Brain microvascular endothelial cell (primary cell): Measurements from ENCODE around the gene DMBT1.

Experiments used
- DNase-seq: peaks from one replicate; pipeline ENCODE4 v3.0.0-alpha.2; 2020
- H3K27ac ChIP-seq: fragments of 250-450 bp; sonication (Bioruptor Pico); 2 replicates; pipeline ENCODE4 v1.5.1; 2020; ENCODE audit warnings: mild to moderate bottlenecking, moderate library complexity
- H3K27me3 ChIP-seq: fragments of 250-450 bp; sonication (Bioruptor Pico); replicated peaks from 2 replicates; pipeline ENCODE4 v1.5.1; 2020; ENCODE audit warnings: mild to moderate bottlenecking
- H3K36me3 ChIP-seq: fragments of 250-450 bp; sonication (Bioruptor Pico); replicated peaks from 2 replicates; pipeline ENCODE4 v1.5.1; 2020; ENCODE audit warnings: mild to moderate bottlenecking
- H3K4me3 ChIP-seq: 2 replicates; pipeline ENCODE4 v1.5.1; 2011; ENCODE audit warnings: low read depth, mild to moderate bottlenecking, control low read depth, low read length, moderate library complexity
- in situ Hi-C: cut with HindIII; loops from 2 replicates; pipeline ENCODE4 v1.10.0; 2017; ENCODE audit warnings: low sequenced_read_pairs, low pct_ligation_motif_present
- TF ChIP-seq, protein P1 (sequence below): IDR thresholded peaks from 2 replicates; pipeline ENCODE4 v1.5.1; 2011; ENCODE audit warnings: low read depth, mild to moderate bottlenecking, moderate library complexity, low read length, control low read depth, inconsistent platforms; ENCODE audit errors: missing control alignments

Gene DMBT1

DNA sequence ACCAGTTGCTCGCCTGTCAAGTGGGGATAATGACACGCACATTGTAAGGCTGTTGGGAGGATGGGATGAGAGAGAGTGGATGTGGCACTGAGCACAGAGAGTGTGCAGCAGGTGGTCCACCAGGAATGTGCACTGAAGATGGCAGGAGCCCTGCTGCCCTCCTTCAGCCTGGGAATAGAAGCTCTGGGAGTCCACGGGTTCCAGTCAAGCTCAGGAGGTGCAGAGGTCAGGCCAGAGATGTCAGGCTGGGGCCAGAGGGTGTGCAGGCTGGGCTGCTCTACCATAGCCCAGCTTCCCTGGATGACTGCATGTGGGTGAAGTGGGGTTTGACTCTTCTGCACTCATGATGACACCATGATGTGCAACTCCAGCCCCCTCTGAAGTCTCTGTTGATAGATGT, 80.4 kb downstream of the DMBT1 start:
- DNase-seq: no peak
- Histone ChIP-seq H3K36me3 (no peaks in the 10 kb centered on the region), H3K27ac (no peak overlapping the region), H3K4me3 (no peak overlapping the region), H3K27me3 (no peaks in the 10 kb centered on the region)
- TF ChIP-seq, protein P1, sequence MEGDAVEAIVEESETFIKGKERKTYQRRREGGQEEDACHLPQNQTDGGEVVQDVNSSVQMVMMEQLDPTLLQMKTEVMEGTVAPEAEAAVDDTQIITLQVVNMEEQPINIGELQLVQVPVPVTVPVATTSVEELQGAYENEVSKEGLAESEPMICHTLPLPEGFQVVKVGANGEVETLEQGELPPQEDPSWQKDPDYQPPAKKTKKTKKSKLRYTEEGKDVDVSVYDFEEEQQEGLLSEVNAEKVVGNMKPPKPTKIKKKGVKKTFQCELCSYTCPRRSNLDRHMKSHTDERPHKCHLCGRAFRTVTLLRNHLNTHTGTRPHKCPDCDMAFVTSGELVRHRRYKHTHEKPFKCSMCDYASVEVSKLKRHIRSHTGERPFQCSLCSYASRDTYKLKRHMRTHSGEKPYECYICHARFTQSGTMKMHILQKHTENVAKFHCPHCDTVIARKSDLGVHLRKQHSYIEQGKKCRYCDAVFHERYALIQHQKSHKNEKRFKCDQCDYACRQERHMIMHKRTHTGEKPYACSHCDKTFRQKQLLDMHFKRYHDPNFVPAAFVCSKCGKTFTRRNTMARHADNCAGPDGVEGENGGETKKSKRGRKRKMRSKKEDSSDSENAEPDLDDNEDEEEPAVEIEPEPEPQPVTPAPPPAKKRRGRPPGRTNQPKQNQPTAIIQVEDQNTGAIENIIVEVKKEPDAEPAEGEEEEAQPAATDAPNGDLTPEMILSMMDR: no peak
- in situ Hi-C loops: no loop called here

DNA sequence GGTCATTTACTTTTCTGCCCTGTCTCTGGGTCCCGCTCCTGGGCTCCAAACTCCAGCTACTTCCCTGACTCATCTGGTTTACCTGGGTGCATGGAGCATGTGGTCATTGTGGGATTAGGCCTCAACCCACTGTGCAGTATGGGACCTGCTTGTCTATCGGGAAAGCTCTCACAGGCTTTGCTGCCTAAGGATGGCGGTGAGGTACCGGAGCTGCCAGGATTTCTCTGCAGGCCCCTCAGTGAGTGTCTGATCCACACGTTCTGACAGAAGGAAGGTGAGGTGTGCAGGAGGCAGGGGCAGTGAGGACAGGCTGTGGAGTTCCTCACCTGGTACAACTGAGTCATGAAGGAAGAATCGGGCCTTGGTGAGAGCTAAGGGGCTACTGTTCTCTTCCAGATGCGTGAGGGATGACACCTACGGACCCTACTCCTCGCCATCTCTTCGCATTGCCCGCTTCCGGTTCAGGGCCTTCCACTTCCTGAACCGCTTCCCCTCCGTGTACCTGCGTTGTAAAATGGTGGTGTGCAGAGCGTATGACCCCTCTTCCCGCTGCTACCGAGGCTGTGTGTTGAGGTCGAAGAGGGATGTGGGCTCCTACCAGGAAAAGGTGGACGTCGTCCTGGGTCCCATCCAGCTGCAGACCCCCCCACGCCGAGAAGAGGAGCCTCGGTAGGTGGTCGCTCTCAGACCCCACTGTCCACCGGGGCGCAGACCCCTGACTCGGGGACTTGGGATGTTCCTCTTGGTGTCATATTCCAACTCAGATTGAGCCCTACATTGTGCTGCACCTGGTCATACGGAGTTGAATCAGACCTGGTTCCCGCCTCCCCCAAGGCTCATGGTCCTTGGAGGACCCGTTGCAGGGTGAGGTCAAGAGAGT, 82.4 kb downstream of the DMBT1 start:
- in situ Hi-C loops: no loop called here
- TF ChIP-seq, protein P1: no peak
- no peaks in the 10 kb centered on the region for H3K27me3 ChIP-seq
- no peak overlapping the region for H3K27ac ChIP-seq
- DNase-seq: no peak
- no peaks in the 10 kb centered on the region for H3K36me3 ChIP-seq
- no peak overlapping the region for H3K4me3 ChIP-seq

DNA sequence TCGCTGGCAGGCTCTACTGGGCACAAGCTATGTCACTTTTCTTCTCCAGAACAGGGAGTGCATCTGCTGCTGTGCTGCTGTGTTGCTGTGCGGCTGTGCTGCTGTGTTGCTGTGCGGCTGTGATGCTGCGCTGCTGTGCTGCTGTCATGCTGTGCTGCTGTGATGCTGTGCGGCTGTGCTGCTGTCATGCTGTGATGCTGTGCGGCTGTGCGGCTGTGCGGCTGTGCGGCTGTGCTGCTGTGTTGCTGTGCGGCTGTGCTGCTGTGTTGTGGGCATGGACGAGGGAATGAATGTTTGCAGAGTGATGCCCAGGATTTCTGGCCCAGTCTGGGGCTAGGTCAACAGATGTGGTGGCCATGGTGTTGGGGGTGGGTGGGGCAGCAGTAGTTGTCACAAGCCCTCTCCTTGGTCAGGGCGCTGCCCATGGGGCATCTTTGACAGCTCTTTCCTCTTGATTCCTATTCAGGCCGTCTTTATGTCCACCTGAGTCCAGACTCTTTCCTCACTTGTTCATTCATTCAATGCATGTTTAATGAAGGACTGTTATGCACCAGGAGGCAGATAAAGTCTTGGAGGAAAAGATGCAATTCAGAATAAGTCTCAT, 83.5 kb downstream of the DMBT1 start:
- H3K27me3 ChIP-seq: no peaks in the 10 kb centered on the region
- TF ChIP-seq, protein P1: no peak
- H3K4me3 ChIP-seq: no peak overlapping the region
- no peak overlapping the region for H3K27ac ChIP-seq
- in situ Hi-C loops: no loop called here
- H3K36me3 ChIP-seq: no peaks in the 10 kb centered on the region
- DNase-seq: no peak

DNA sequence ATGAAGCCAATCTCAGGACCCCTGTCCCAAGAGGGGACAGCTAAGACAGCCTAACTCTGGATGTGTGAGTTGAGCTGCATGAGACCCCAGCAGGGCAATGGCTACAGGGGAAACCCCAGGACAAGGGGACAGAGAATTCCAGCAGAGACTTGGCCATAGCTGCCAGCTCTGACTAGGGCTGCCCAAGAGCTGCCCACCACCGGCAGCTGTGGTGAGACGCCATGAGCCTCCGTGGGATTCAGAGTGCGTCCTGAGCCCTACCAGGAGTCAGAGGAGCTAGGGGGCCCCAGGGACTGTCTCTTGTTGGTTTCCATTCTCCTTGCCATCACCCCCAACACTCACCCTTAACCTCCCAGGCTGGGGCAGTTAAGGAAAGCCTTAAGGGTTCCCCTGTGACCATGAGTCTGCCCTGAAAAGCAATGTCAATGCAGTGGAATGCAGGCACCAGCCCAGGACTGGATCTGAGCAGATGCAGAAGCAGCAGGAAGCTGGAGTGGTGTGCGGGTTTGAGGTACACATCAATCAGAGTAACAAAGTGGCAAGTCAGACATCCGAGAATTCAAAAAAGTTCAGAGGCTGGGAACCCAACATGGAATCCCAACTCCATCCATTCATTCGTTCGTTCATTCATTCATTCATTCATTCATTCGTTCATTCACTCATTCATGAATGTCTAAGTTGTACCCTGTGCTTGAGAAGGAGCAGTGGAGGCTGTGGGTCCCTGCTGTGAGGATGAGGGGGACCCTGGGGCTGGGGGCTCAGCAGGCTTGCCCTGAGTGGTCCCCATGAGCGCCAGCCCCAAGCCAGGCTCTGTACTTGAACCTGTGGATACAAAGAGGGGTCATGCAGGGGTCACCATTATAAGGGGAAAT, 86.2 kb downstream of the DMBT1 start:
- H3K27ac ChIP-seq: no peak overlapping the region
- no peak for DNase-seq
- no peaks in the 10 kb centered on the region for H3K36me3 ChIP-seq
- TF ChIP-seq, protein P1: no peak
- no peak overlapping the region for H3K4me3 ChIP-seq
- no peaks in the 10 kb centered on the region for H3K27me3 ChIP-seq
- in situ Hi-C loops: no loop called here

DNA sequence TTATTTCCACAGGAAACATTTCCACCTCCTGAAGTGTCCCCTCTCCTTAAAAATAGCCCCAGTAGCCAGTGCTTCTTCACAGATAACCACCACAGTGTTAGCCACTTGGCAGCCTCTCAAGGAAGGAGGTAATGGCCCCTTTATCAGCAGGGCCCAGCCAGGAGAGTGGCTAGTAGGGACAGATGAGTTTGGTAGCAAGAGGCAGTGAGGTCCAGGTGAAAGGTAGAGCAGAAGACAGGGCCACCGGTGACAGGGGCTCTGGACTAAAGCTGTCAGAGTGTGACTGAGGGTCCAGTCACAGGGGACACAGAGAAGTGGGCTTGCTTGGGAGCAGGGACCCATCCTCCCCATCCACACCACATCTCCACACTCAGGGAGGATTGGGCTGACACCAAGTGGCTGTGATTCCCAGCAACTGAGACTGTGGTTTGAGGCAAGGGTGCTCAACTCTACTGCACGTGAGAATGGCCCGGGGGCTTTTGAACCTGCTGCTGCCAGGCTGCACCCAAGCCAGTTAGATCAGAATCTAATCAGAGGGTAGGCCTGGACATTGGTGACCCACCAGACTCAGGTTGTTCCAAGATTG, 86.9 kb downstream of the DMBT1 start:
- DNase-seq: no peak
- in situ Hi-C loops: no loop called here
- Histone ChIP-seq H3K27me3 (no peaks in the 10 kb centered on the region), H3K27ac (no peak overlapping the region), H3K36me3 (no peaks in the 10 kb centered on the region), H3K4me3 (no peak overlapping the region)
- TF ChIP-seq, protein P1: no peak
